Thoracic aorta (tissue), 2 donors: ENCODE results near the gene CNDP2. TPM values are rescaled to one million over a fixed set of nuclear protein-coding genes. Genes with fewer than 3 reads are reported as not detected.

Source experiments
- ATAC-seq: fragments of 150-250 bp; one replicate; pipeline ENCODE4 v1.8.0; 2017; ENCODE audit warnings: low read depth; ENCODE audit not compliant: insufficient number of reproducible peaks, low FRiP score
- DNase-seq: peaks from one replicate; pipeline ENCODE4 v3.0.0-alpha.2; 2020; ENCODE audit warnings: low spot score
- H3K27ac ChIP-seq, 2 donors: fragments of 200-600 bp; sonication (generic); 1 replicate in 1 of 2; 2 replicates in 1 of 2; pipeline ENCODE4 v1.5.1; 2016; ENCODE audit warnings: mild to moderate bottlenecking in 2 of 2, moderate library complexity in 2 of 2
- H3K27me3 ChIP-seq: fragments of 200-600 bp; sonication (generic); replicated peaks from 2 replicates; pipeline ENCODE4 v1.6.0; 2016; ENCODE audit warnings: mild to moderate bottlenecking; ENCODE audit not compliant: insufficient read depth
- H3K36me3 ChIP-seq: fragments of 200-600 bp; sonication (generic); one replicate; pipeline ENCODE4 v1.5.1; 2016
- H3K4me1 ChIP-seq, 2 donors: fragments of 200-600 bp; sonication (generic); 1 replicate in 1 of 2; 2 replicates in 1 of 2; pipeline versions ENCODE4 v1.5.1 to v1.6.0; 2016; ENCODE audit warnings: low read depth in 2 of 2, mild to moderate bottlenecking in 1 of 2; ENCODE audit not compliant: control insufficient read depth in 1 of 2
- H3K4me3 ChIP-seq: fragments of 200-600 bp; sonication (generic); 2 replicates; pipeline ENCODE4 v1.5.1; 2016; ENCODE audit warnings: mild to moderate bottlenecking
- H3K9me3 ChIP-seq: fragments of 200-600 bp; sonication (generic); 2 replicates; pipeline ENCODE4 v1.5.1; 2016
- total RNA-seq, 2 donors: library from RNA; depleted of rRNA; stranded (reverse); fragments of >200 nt; gene quantifications; one replicate each; pipeline versions ENCODE4 v1.1.0 to v1.2.3, GENCODE V29; 2016
- TF ChIP-seq, protein P1 (sequence below): fragments of 200-600 bp; sonication (generic); IDR thresholded peaks from one replicate; pipeline ENCODE4 v1.5.1; 2019; ENCODE audit warnings: antibody characterized with exemption

Gene CNDP2
- total RNA-seq, 2 donors from 2014 or later: 44.3 to 106 TPM

GRCh38 chr18:74531043-74531442, 34.9 kb downstream of the CNDP2 start:
- no peak for ATAC-seq
- TF ChIP-seq, protein P1, sequence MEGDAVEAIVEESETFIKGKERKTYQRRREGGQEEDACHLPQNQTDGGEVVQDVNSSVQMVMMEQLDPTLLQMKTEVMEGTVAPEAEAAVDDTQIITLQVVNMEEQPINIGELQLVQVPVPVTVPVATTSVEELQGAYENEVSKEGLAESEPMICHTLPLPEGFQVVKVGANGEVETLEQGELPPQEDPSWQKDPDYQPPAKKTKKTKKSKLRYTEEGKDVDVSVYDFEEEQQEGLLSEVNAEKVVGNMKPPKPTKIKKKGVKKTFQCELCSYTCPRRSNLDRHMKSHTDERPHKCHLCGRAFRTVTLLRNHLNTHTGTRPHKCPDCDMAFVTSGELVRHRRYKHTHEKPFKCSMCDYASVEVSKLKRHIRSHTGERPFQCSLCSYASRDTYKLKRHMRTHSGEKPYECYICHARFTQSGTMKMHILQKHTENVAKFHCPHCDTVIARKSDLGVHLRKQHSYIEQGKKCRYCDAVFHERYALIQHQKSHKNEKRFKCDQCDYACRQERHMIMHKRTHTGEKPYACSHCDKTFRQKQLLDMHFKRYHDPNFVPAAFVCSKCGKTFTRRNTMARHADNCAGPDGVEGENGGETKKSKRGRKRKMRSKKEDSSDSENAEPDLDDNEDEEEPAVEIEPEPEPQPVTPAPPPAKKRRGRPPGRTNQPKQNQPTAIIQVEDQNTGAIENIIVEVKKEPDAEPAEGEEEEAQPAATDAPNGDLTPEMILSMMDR: no peak

DNA sequence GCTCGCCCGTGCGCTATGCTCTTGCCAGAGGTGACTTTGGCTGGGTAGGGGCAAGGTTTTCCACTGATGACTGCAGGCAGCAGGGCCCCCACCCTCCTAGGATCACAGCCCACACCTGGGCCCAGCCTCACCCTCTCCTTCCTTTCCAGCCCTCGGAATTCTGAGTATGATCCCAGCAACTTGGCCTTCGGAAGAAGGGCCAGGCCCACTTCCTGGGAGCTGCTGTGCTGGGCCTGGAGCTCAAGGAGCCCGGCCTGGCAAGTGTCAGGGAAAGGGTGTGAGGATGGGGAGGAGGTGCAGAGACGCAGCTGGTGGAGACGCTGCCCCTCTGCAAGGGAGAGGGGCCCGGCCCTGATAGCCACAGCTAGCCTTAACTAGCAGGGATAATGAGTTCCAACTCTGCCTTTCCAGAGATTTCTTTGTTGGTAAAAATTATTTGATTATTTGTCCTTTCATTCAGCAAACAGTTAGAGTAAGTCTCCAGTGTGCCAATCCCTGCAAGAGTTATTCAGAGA, 36.4 kb downstream of the CNDP2 start:
- H3K4me3 ChIP-seq: no peak overlapping the region
- no peaks in the 10 kb centered on the region for H3K9me3 ChIP-seq
- TF ChIP-seq, protein P1: no peak
- H3K27ac ChIP-seq: no peak overlapping the region
- no peaks in the 10 kb centered on the region for H3K36me3 ChIP-seq
- no peak for DNase-seq
- H3K4me1 ChIP-seq: no peaks in the 10 kb centered on the region
- no peaks in the 10 kb centered on the region for H3K27me3 ChIP-seq
- no peak for ATAC-seq

More at GRCh38 chr18:74531043-74531442, 34.9 kb downstream of the CNDP2 start:
- no peak for DNase-seq
- H3K4me1 ChIP-seq: no peaks in the 10 kb centered on the region
- no peaks in the 10 kb centered on the region for H3K27me3 ChIP-seq
- H3K9me3 ChIP-seq: no peaks in the 10 kb centered on the region
- H3K4me3 ChIP-seq: no peak overlapping the region
- H3K27ac ChIP-seq: no peak overlapping the region
- H3K36me3 ChIP-seq: no peaks in the 10 kb centered on the region

DNA sequence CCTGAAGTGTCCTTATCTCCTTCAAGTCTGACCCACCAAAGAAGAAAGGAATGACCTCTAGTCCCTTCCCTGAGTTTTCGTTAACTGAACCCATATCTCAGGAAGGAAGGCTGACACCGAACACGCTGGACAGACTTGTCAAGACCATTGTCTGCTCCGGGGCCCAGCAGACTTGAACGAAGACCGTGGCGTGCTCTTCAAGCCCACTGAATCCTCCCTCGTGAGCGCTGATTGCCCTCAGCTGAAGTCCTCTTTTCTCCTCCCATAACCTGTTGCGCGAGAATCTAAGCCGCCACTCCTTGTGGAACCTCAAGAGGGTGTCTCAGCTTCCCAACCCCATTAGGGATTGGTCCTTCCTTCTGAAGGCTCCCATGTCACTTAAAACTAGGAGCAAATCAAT, 37.5 kb downstream of the CNDP2 start:
- H3K4me3 ChIP-seq: no peak overlapping the region
- no peaks in the 10 kb centered on the region for H3K27me3 ChIP-seq
- no peaks in the 10 kb centered on the region for H3K4me1 ChIP-seq
- H3K36me3 ChIP-seq: no peaks in the 10 kb centered on the region
- H3K27ac ChIP-seq: no peak overlapping the region
- H3K9me3 ChIP-seq: no peaks in the 10 kb centered on the region
- TF ChIP-seq, protein P1: no peak
- ATAC-seq (no peak), DNase-seq (no peak)

- Histone ChIP-seq H3K27me3 (no peaks in the 10 kb centered on the region), H3K4me1 (no peaks in the 10 kb centered on the region), H3K4me3 (no peak within 1 kb of the TSS), H3K9me3 (no peaks in the 10 kb centered on the region), H3K36me3 (no peaks in the 10 kb centered on the region), H3K27ac (no peak within 1 kb of the TSS)
- ATAC-seq: no peak
- DNase-seq: no peak
- TF ChIP-seq, protein P1: no peak
These were observed 38.2 kb downstream of the CNDP2 start, which contains the start of gene CNDP1 for GRCh38 chr18:74534150-74534969. Gene CNDP1, plus strand, starts transcription at chr18:74534500. Its CDS starts 168 bp downstream, at chr18:74534668.

DNA sequence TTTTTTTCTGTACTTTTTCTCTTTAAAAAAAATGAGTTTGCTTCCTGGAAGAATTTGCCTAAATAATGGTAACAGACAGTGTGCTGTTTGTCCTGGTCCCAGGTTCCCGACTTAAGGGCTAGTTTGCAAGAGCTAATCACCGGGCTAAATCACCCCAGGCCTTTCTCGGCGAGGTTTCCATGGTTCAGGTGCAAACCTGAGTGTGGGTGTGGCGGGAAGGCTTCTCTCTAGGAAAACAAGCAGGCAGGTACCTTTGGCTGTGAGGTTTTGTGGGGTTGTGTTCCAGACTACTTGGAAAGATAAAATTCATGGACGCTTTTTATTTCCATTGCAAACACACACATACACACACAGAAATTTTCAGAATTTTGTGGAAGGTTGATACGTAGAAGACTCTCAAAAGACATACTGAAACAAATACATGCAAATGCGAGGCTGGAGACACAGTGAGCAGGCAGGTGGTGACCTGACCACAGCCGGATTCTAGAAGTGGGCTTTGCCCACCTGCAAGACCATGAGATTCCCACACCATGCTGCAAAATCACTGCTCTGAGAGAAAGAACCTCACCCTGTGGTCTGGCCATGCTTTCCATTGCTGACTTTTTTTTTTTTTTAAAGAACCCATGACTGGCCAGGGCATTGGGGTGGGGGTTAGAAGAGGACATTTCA, 39.0 kb downstream of the CNDP2 start:
- TF ChIP-seq, protein P1: no peak
- Histone ChIP-seq H3K4me3 (no peak overlapping the region), H3K9me3 (no peaks in the 10 kb centered on the region), H3K27me3 (no peaks in the 10 kb centered on the region), H3K27ac (no peak overlapping the region), H3K36me3 (no peaks in the 10 kb centered on the region), H3K4me1 (no peaks in the 10 kb centered on the region)
- DNase-seq (no peak), ATAC-seq (no peak)
